GM19455 (cell line): ENCODE measurements around the gene IFNGR2.
"Not testable (repeated sequence)": the region's sequence is repeated elsewhere in the genome, so short reads cannot be mapped to it uniquely, and the experiment has no call there.

Source experiments
- ATAC-seq: cut with Tn5 transposase; IDR thresholded peaks from one replicate; pipeline ENCODE4 v1.9.1; 2021; ENCODE audit not compliant: unreplicated experiment

The IFNGR2 gene

GRCh38 chr21:33403128-33403785 is at the start of gene IFNGR2:
Gene IFNGR2, plus strand, starts transcription at chr21:33403413. Its CDS starts 131 bp downstream, at chr21:33403544.
- peak; percentile 45 for ATAC-seq

GRCh38 chr21:33355355-33355754 is 47.9 kb upstream of the IFNGR2 start:
- ATAC-seq, result no peak

GRCh38 chr21:33355996-33356395 is 47.2 kb upstream of the IFNGR2 start:
- ATAC-seq, result no peak

GRCh38 chr21:33357177-33357576 is 46.0 kb upstream of the IFNGR2 start:
- ATAC-seq, result no peak

GRCh38 chr21:33359446-33359845 is 43.8 kb upstream of the IFNGR2 start:
- ATAC-seq, result no peak

GRCh38 chr21:33360281-33360680 is 42.9 kb upstream of the IFNGR2 start:
- no peak for ATAC-seq

GRCh38 chr21:33360881-33361602 is 42.2 kb upstream of the IFNGR2 start:
- peak; percentile 78 for ATAC-seq

GRCh38 chr21:33362044-33362555 is 41.1 kb upstream of the IFNGR2 start:
- no peak for ATAC-seq

- ATAC-seq, result not testable (repeated sequence)
Measured at GRCh38 chr21:33363911-33364609, 39.2 kb upstream of the IFNGR2 start.

GRCh38 chr21:33364830-33365229 is 38.4 kb upstream of the IFNGR2 start:
- no peak for ATAC-seq

- ATAC-seq, result no peak
Measured at GRCh38 chr21:33367309-33367973, 35.8 kb upstream of the IFNGR2 start.

GRCh38 chr21:33368124-33368523 is 35.1 kb upstream of the IFNGR2 start:
- no peak for ATAC-seq

GRCh38 chr21:33368576-33368975 is 34.6 kb upstream of the IFNGR2 start:
- ATAC-seq, result no peak

- ATAC-seq, result no peak
Measured at GRCh38 chr21:33369586-33369985, 33.6 kb upstream of the IFNGR2 start.

- no peak for ATAC-seq
Measured at GRCh38 chr21:33370305-33370704, 32.9 kb upstream of the IFNGR2 start.

GRCh38 chr21:33371366-33371765 is 31.8 kb upstream of the IFNGR2 start:
- no peak for ATAC-seq

- ATAC-seq, result no peak
Measured at GRCh38 chr21:33372582-33372981, 30.6 kb upstream of the IFNGR2 start.

GRCh38 chr21:33373451-33373850 is 29.8 kb upstream of the IFNGR2 start:
- no peak for ATAC-seq

- no peak for ATAC-seq
Measured at GRCh38 chr21:33374080-33374449, 29.1 kb upstream of the IFNGR2 start.

GRCh38 chr21:33374450-33375096 is 28.6 kb upstream of the IFNGR2 start:
- ATAC-seq, result no peak
